ENCODE data around the gene ZSWIM7.

Gene ZSWIM7

GRCh38 chr17:15970500-15970899 lies 29.0 kb downstream of the ZSWIM7 start:
- Histone ChIP-seq H3K27me3 (replicated peaks; ENCODE audit: control insufficient read depth, insufficient read depth, low read length) (no peaks in the 10 kb centered on the region; the same call in none of the 2 replicates), H3K4me3 (replicated peaks; ENCODE audit: low read depth, low read length) (no peak overlapping the region), H3K36me3 (ENCODE audit: control insufficient read depth, insufficient read depth, low read length) (no peaks in the 10 kb centered on the region)
- no peak for DNase-seq (ENCODE audit: extremely low read depth, insufficient read length)
- no peak for TF ChIP-seq CTCF (IDR thresholded peaks at IDR 0.05; ENCODE audit: insufficient read depth, low read length, poor library complexity, severe bottlenecking)

- DNase-seq (ENCODE audit: extremely low read depth, insufficient read length), result no peak
- TF ChIP-seq CTCF (IDR thresholded peaks at IDR 0.05; ENCODE audit: insufficient read depth, low read length, poor library complexity, severe bottlenecking), result no peak
- Histone ChIP-seq H3K36me3 (ENCODE audit: control insufficient read depth, insufficient read depth, low read length) (no peaks in the 10 kb centered on the region), H3K27me3 (replicated peaks; ENCODE audit: control insufficient read depth, insufficient read depth, low read length) (no peaks in the 10 kb centered on the region; the same call in none of the 2 replicates), H3K4me3 (replicated peaks; ENCODE audit: low read depth, low read length) (no peak overlapping the region)
Measured at GRCh38 chr17:15969463-15969862, 30.0 kb downstream of the ZSWIM7 start.

- H3K27me3 ChIP-seq (replicated peaks; ENCODE audit: control insufficient read depth, insufficient read depth, low read length), result no peaks in the 10 kb centered on the region; the same call in none of the 2 replicates
- TF ChIP-seq CTCF (IDR thresholded peaks at IDR 0.05; ENCODE audit: insufficient read depth, low read length, poor library complexity, severe bottlenecking), result no peak
- no peak for DNase-seq (ENCODE audit: extremely low read depth, insufficient read length)
- H3K36me3 ChIP-seq (ENCODE audit: control insufficient read depth, insufficient read depth, low read length), result no peaks in the 10 kb centered on the region
- H3K4me3 ChIP-seq (replicated peaks; ENCODE audit: low read depth, low read length), result no peak overlapping the region
Measured at GRCh38 chr17:15967706-15968399, 31.7 kb downstream of the ZSWIM7 start.

- no peak for DNase-seq (ENCODE audit: extremely low read depth, insufficient read length)
- Histone ChIP-seq H3K27me3 (replicated peaks; ENCODE audit: control insufficient read depth, insufficient read depth, low read length) (no peaks in the 10 kb centered on the region; the same call in none of the 2 replicates), H3K36me3 (ENCODE audit: control insufficient read depth, insufficient read depth, low read length) (no peaks in the 10 kb centered on the region), H3K4me3 (replicated peaks; ENCODE audit: low read depth, low read length) (no peak overlapping the region)
- no peak for TF ChIP-seq CTCF (IDR thresholded peaks at IDR 0.05; ENCODE audit: insufficient read depth, low read length, poor library complexity, severe bottlenecking)
Measured at GRCh38 chr17:15966879-15967248, 32.6 kb downstream of the ZSWIM7 start.

GRCh38 chr17:15966183-15966878 lies 33.2 kb downstream of the ZSWIM7 start:
- H3K27me3 ChIP-seq (replicated peaks; ENCODE audit: control insufficient read depth, insufficient read depth, low read length), result no peaks in the 10 kb centered on the region; the same call in none of the 2 replicates
- no peaks in the 10 kb centered on the region for H3K36me3 ChIP-seq (ENCODE audit: control insufficient read depth, insufficient read depth, low read length)
- no peak for TF ChIP-seq CTCF (IDR thresholded peaks at IDR 0.05; ENCODE audit: insufficient read depth, low read length, poor library complexity, severe bottlenecking)
- no peak for DNase-seq (ENCODE audit: extremely low read depth, insufficient read length)
- no peak overlapping the region for H3K4me3 ChIP-seq (replicated peaks; ENCODE audit: low read depth, low read length)
